ENCODE results near the gene C9.

DNA sequence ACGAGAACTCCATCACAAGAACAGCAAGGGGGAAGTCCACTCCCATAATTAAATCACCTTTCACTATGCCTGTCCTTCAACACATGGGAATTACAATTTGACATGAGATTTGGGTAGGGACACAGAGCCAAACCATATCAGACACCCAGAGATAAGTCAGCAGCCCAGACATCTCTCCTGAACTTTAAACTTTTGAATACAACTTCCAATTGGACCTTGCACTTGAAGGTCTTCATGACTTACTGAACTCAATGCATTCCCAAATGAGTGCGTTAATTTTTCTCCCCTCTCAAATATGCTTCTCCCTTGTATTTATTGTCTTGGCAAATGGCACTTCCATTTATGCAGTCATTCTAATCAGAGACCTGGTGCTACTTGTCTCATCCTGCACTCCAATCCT, 12.1 kb downstream of the C9 start:
- TF ChIP-seq, protein P1, sequence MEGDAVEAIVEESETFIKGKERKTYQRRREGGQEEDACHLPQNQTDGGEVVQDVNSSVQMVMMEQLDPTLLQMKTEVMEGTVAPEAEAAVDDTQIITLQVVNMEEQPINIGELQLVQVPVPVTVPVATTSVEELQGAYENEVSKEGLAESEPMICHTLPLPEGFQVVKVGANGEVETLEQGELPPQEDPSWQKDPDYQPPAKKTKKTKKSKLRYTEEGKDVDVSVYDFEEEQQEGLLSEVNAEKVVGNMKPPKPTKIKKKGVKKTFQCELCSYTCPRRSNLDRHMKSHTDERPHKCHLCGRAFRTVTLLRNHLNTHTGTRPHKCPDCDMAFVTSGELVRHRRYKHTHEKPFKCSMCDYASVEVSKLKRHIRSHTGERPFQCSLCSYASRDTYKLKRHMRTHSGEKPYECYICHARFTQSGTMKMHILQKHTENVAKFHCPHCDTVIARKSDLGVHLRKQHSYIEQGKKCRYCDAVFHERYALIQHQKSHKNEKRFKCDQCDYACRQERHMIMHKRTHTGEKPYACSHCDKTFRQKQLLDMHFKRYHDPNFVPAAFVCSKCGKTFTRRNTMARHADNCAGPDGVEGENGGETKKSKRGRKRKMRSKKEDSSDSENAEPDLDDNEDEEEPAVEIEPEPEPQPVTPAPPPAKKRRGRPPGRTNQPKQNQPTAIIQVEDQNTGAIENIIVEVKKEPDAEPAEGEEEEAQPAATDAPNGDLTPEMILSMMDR (IDR thresholded peaks at IDR 0.05; ENCODE audit: borderline replicate concordance, extremely low read depth, low read length, poor library complexity, severe bottlenecking), result no peak
- TF ChIP-seq EZH2 (IDR thresholded peaks at IDR 0.05; ENCODE audit: borderline replicate concordance, low read depth, low read length, severe bottlenecking), result no peak
